HG02763 (cell line): ENCODE results near the gene AGAP5.
"Not testable (repeated sequence)": the region's sequence is repeated elsewhere in the genome, so short reads cannot be mapped to it uniquely, and the experiment has no call there.

Source experiments
- ATAC-seq: cut with Tn5 transposase; IDR thresholded peaks from one replicate; pipeline ENCODE4 v1.9.1; 2021; ENCODE audit warnings: mild to moderate bottlenecking, moderate library complexity; ENCODE audit not compliant: unreplicated experiment

AGAP5 gene

DNA sequence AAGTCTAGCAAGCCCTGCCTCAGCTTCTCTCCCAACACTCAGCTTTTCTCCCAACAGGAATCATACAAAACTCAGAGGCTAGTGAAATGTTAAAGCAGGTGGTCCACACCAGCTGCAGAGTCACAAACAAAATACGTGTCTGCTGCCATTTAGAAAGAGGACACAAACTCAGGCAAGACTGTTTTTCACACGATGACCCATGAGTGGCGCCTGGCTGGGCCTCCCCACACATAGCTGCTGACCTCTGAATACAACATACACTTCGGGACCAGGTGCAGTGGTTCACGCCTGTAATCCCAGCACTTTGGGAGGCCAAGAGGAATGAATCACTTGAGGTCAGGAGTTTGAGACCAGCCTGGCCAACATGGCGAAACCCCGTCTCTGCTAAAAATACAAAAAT, 35.2 kb downstream of the AGAP5 start:
- ATAC-seq: not testable (repeated sequence)

GRCh38 chr10:73655990-73656298, 42.0 kb downstream of the AGAP5 start, which contains the start of gene SYNPO2L:
TSS of gene SYNPO2L (minus strand) at chr10:73656029. CDS start at chr10:73655922, 107 bp downstream.
- ATAC-seq: no peak

DNA sequence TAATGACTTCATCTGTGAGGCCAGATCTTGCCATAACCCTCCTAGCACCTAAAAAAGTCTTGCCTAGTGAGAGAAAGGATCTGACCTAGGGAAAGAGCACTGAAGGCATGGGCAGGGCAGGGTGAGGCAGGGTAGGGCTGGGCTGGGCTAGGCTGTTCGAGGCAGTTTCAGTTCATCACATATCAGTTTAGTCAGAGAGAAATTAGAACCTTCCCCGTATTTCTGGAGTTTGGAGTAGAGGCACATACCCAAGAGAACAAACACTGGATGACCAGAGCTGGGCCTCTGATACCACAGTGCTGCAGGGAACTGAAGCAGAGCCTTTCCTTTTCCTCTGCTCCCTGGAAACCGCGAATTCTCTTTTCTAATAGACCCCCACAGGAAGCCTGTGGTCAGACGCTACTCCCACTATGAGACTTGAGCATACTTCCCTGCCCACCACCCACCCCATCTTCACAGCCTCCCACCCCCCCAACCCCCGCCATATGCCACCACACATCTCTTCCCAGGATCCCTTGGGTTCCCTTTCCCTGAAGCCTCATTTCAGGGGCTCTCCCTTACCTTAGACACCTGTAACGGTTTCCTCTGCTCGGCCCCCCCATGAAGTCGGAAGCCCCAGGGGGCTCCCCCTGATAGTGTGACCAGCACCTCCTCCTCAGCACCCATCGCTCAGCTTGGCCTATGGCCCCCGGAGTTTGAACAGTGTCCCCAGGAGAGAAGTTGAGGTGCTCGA, 42.5 kb downstream of the AGAP5 start:
- no peak for ATAC-seq

DNA sequence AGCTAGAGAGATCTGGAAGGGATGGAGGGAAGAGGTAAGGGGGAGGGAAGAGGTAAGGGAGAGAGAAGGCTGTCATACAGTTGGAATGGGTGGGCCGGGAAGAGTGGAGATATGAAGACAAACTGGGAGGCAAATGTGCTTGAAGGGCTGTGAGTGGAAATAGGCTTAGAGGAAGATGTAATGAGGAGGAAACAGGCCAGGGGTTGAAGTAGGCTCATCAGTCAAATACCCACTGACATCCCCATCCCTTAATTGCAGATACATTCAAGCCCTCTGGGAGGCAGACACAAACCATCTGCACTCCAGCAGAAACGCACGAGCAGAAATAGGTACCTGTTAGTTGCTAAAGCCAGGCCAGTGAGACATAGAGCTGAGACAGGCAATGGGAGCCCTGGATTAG, 44.2 kb downstream of the AGAP5 start:
- no peak for ATAC-seq

DNA sequence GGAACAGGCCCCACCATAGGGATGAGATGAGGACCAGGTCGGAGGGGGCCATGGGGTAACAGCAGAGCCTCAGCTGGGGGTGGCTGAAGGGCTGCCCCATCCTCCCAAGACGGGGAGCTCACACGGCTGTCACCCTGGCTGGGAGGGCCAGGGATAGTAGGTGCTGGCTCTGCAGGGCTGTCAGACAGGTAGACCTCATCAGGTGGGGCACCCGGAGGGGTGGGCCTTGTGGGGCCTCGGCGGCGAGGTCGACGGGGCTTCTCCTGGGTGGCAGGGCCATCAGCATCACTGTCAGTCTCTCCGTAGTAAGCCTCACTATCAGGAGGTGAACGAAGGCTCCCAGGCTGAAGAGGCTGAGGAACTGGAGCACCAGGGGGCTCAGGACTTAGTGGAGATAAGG, 44.7 kb downstream of the AGAP5 start:
- ATAC-seq: no peak

DNA sequence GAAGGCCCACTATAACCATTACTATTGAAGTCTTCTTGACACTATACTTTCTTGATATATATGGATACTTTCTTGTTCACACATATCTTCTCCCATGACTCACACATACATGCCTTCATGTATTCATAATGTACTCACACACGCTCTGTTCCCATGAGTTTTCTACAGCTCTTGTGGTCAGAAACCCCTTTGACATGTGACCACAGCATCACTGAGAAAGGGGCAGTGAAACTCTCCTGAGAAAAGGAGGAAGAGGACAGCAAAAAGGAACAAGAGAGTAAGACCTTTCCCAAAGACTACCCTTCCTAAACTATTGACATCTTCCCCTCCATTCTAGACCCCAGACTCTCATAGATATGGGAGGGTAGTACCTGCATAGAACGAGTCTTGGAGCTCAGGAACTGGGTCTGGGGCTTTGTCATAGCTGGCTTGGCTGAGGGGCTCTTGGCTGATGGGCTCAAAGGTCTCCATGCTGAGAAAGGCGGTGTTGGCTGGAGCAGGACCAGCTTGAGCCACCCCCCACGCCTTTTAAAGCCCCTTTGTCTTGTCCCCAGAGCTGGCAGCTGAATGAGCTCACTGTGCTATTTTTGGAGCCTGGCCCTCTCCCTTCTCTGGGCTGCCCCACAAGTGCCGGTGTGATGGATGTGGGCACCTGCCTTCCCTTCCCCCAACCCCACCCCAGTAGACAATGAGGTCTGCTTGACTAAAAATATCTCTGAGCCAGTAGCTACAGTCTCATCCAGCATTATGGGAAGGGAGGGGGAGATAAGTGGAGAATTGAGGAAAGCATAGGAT, 47.2 kb downstream of the AGAP5 start:
- ATAC-seq: no peak

DNA sequence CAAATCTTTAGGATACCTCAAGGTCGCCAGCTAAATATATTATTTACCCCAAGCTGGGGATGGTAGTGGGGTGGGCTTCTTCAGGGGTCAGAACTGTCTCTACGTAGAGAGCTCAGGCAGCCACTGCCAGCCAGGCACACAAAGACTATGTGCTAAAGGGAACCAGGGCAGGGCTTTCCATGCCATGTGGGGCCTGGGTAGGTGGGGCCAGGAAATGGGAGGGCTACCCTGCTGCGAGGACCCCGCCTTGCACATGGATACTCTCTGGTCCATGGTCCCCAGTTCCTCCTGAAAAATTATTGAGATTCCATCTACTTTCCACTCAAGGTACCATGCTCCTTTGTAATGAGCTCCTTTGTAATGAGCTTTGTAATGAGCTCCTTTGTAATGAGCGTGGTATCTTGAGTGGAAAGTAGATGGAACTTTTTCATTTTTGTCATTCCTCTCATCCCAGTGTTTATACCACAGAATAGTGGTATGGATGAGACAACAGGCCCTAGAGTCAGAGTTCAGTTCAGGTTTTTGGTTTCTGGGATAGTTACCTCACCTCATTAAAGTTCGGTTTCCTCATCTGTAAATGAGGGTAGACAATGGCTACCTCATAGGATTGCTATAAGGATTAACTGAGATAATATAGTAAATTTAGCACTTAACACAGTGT, 47.9 kb downstream of the AGAP5 start:
- ATAC-seq: no peak

DNA sequence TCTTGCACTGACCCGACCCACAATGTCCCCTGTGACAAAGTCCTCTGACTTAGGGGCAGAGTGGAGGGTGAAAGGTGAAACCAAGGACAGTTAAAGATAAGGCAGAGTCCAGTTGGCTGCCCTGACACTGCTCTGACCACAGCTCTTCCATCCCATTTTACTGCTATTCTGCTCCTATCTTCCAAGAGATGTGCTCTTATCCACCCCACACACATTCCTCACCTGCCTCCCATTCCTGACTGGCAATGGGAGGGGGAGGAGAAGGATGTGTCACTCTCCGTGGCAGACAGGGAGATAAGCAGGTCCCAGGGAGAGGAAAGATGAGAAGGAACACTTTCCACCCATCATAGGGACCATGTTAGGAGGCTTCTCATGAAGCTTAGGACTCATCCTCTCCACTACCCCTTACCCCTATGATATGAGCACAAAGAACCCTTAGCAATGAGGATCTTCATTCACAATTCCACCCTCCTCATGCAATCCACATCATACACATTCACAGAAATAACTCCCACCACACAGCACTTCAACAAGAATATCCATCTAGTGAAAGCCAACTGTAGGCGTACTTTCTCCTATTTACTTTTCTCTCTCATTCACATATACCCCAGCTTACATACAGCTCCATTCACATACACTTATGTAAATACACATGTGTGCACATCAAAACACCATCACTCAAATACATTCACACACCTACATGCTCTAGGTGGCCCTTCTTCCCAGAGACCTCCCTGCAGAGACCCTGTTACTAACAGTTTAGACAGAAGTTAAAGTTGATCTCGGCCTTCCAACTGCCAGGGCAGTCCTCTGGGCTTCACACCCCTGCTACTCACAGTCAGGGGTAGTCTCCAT, 48.7 kb downstream of the AGAP5 start:
- ATAC-seq: no peak

GRCh38 chr10:73647875-73648651, 49.8 kb downstream of the AGAP5 start:
- ATAC-seq: no peak

- no peak for ATAC-seq
Observed at GRCh38 chr10:73647211-73647874, 50.6 kb downstream of the AGAP5 start.

GRCh38 chr10:73646598-73647041, 51.3 kb downstream of the AGAP5 start:
- ATAC-seq: no peak

DNA sequence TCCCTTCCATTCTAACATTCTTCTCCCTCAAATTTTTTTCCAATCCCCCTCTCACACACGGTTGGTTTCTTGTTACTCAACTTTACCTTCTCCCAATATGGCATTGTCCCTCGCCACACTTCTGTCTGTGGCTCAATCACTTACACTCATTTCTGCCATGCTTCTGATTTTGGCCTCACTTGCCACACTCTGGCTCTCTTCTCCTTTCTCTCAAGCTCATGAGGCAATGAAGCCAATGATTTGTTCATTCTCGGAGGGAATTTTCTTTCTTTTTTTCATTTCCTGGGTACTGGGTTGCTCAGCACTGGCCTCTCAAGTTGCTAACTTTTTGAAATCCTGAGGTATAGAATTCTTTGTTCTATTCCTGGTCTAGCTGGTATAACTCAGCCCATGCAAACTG, 52.7 kb downstream of the AGAP5 start:
- ATAC-seq: no peak

DNA sequence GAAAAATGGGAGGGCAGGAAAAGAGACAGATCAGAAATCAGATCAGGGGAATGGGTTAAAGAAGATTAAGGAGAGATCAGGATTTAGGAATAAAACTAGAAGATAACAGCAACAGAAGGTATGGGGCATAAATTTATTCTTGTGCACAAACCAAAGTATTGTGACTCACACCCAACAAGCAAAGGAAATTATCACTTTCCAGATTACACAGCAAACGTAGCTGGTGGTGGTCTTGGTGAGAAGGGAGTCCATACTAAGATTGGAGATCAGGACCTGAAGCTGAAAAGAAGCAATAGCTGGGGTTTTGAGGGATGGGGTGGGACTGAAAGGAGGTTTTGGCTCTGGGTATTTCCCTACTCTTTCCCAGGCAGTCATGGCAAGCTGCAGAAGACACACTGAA, 53.1 kb downstream of the AGAP5 start:
- ATAC-seq: no peak

GRCh38 chr10:73644015-73644743, 53.7 kb downstream of the AGAP5 start:
- ATAC-seq: no peak

- no peak for ATAC-seq
Observed at GRCh38 chr10:73643362-73643761, 54.5 kb downstream of the AGAP5 start.

DNA sequence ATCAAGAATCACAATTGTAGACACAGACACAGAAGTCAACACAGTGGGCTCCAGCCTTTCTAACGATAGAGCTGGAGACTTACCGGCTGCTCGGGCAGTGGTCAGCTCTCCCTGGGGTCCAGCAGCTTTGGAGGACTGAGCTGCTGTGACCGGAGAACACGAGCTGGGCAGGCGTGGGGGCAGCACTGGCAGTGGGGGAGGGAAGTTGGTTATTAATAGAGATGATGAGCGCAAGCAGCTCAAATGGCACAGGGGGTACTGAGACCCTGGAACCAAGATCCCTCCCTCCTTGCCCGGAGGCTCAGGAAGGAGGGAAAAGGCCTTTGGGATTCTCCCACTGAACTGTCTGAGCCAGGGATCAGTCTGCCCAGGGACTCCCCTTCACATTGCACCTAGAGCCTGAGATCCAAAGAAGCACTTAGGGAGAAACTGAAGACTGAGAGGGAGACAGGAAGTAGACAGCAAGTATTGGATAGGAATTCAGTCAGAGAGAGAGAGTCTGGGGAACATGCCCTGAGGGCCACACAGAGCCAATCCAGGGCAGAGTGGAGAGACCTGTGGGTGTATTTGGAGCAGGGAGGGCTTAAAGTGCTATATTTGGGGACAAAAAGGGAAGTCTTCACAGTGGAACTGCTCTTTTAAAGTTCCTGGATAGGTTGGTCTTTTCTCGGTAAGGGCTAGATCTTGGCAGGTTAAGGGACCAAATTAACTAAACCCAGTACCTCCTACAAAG, 56.4 kb downstream of the AGAP5 start, which contains the start of gene MYOZ1:
MYOZ1 (minus strand) TSS at position 147 of the 733 bp plus-strand sequence. CDS start 1,457 bp downstream, outside the sequence.
- no peak for ATAC-seq

- no peak for ATAC-seq
Observed at GRCh38 chr10:73639286-73639685, 58.6 kb downstream of the AGAP5 start.

DNA sequence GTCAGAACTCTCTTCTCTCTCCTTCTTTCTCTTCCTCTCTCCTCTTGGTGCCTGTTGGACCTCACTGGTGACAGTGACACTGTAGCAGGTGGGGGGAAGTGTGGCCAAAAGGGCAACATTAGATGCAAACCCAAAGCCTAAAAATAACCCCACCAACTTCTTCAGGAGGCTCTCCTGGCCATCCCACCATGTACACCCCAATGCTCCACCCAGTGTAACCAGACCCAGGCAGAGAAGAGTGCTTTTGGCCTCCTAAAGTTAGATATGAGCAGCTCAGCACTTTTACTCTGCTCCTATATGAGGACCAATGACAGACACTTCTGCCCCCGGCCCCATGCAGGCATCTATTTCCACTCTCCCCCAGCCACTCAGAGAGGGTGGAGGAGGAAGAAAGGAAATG, 62.1 kb downstream of the AGAP5 start:
- ATAC-seq: no peak
